Measurements from ENCODE around the gene MFSD6.
"Not testable (repeated sequence)": the region's sequence is repeated elsewhere in the genome, so short reads cannot be mapped to it uniquely, and the experiment has no call there.

MFSD6 gene

GRCh38 chr2:190468354-190468753, 60.2 kb downstream of the MFSD6 start:
- not testable (repeated sequence) for DNase-seq

- DNase-seq, result peak; percentile 99
Observed at GRCh38 chr2:190468814-190469569, 60.8 kb downstream of the MFSD6 start.

- peak; percentile 69 for DNase-seq
Observed at GRCh38 chr2:190469771-190470170, 61.6 kb downstream of the MFSD6 start.

- no peak for DNase-seq
Observed at GRCh38 chr2:190470256-190470826, 62.2 kb downstream of the MFSD6 start.

GRCh38 chr2:190477661-190478454, 69.7 kb downstream of the MFSD6 start:
- peak; percentile 81 for DNase-seq

DNA sequence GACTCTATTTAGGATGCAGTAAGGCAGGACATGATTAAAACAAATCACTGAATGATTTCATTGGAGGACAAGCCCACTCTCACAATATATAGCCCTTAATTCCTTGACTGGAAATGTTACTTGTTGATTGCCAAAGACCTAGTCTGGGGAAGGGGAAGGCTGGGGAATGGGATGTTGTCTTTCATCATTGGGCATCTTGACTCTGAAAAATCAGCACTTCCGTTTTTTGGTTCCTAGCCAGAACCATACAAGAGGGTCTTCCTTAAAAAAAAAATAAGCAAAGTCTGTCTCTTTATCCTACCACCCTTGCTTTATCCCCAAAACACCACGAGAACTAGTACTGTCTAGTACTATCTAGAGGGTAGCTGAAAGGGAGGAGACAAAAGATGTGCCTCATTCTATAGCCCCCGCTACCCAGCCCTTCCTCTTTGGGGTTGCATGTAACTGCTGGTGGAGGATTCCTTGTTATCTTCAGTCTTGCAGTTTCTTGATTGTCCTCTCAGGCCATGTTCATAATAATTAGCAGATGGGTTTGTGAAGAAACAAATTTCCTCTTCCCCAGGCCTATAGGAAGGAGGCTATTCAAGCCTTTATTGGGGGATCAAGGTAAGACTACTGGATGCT, 70.5 kb downstream of the MFSD6 start:
- no peak for DNase-seq

DNA sequence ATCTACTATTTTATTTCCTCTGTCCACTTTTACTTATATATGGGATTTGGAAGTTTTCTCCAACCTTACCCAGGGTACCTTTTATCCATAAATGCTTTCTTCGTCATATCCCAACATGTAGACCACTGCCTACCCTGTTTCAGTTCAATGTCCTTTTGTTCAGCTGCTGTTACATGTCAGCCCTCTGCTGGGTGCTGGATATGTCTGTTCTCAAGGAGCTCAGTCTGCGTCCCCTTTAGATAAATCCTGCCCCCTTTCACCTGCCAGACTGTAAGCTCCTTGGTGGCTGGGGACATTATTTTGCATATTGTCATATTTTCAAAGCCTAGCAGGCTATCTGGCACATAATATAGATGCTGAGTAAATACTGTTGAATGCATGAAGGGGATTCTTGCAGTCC, 73.2 kb downstream of the MFSD6 start:
- DNase-seq, result no peak

- no peak for DNase-seq
Observed at GRCh38 chr2:190482451-190482850, 74.3 kb downstream of the MFSD6 start.

DNA sequence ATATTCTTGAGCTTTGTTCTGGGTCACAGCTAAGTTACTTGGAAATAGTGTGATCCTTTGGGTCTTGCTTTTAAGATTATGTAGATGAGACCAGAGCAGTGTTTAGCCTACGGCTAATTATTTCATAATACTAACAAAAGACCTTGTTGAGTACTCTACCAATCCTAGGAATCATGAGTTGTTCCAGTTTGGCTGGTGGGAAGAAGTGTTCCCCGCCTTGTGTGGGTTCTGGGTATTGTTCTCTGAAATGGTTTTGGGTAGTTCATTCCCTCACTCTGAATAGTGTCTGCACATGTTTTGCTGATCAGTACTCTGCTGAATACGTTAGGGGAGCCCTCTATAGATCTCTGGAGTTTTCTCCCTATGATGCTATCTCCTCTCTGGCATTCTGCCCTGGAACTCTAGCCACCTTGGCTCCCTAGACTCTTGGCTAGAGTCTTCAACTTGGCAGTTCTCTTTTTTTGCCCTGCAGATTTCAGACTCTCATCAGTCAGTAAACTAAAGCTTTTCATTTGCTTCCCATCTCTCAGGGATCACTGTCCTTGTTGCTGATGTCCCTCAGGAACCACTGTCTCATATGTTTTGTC, 78.0 kb downstream of the MFSD6 start:
- DNase-seq, result peak; percentile 88

DNA sequence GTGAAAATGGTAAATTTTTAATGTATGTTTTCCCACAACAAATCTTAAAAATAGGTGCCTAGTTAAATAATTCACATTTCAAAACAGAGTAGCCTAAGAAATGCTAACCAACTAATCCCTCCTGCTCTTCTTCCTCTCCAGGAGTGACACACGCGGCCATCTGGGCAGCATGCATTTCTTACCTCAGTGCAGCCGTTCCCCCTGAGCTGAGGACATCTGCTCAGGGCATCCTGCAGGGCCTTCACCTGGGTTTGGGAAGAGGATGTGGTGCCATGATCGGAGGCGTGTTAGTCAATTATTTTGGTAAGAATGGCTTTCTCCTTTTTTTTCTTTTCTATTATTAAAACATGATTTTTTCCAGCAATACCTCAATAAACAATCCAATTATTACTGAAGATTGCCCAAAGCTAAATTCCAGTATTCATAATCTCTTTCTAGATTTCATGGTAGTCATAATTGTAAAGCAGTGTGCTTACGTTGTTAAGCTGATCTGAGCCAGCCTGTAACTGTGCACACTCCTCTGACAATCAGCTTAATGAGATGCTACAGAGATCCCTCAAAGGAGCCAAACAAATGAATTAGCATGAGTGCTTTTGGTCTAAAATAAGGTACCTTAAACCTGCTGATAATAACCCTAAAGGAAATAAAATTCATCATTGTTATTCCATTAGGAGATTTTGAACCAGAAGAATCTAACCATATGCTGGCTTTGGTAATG, 80.5 kb downstream of the MFSD6 start:
- DNase-seq, result no peak

- DNase-seq, result no peak
Observed at GRCh38 chr2:190489475-190489874, 81.3 kb downstream of the MFSD6 start.

DNA sequence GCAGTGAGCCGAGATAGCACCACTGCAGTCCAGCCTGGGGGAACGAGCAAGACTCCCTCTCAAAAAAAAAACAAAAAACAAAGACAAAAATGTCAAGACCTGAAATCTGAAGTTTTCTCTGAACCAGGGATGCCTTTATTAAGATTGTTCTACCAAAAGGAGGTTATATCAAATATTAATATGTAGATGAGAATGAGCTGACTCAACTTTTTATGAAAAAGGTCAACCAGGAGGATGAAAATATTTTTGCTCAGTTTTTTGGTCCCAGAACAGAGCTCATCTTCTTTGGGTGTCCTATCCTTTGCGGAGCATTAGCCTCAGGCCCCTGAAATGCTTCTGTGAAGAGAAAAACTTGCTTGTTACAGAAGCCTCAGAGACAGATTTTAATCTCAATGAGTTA, 82.3 kb downstream of the MFSD6 start:
- no peak for DNase-seq

GRCh38 chr2:190493095-190493494, 84.9 kb downstream of the MFSD6 start:
- no peak for DNase-seq

DNA sequence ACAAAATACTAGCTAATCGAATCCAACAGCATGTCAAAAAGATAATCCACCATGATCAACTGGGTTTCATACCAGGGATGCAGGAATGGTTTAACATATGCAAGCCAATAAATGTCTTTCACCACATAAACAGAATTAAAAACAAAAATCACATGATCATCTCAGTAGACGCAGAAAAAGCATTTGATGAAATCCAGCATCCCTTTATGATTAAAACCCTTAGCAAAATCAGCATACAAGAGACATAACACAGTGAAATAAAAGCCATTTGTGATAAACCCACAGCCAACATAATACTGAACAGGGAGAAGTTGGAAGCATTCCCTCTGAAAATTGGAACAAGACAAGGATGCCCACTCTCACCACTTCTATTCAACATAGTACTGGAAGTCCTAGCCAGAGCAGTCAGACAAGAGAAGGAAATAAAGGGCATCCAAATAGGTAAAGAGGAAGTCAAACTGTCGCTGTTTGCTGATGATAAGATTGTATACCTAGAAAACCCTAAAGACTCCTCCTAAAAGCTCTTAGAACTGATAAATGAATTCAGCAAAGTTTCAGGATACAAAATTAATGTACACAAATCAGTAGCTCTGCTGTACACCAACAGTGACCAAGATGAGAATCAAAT, 86.6 kb downstream of the MFSD6 start:
- not testable (repeated sequence) for DNase-seq

DNA sequence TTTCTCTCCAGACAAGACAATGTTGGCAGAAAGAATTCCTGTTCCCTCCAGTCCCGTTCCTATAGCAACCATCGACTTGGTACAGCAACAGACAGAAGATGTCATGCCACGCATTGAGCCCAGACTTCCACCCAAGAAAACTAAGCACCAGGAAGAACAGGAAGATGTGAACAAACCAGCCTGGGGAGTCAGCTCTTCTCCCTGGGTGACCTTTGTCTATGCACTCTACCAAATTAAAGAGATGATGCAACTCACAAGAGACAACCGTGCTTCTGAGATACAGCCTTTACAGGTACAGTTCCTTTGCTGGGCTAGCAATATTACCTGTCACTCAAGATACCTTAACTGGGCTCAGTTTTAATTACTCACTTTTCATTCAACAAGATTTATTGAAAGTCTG, 89.3 kb downstream of the MFSD6 start:
- no peak for DNase-seq

- no peak for DNase-seq
Observed at GRCh38 chr2:190499273-190499672, 91.1 kb downstream of the MFSD6 start.

DNA sequence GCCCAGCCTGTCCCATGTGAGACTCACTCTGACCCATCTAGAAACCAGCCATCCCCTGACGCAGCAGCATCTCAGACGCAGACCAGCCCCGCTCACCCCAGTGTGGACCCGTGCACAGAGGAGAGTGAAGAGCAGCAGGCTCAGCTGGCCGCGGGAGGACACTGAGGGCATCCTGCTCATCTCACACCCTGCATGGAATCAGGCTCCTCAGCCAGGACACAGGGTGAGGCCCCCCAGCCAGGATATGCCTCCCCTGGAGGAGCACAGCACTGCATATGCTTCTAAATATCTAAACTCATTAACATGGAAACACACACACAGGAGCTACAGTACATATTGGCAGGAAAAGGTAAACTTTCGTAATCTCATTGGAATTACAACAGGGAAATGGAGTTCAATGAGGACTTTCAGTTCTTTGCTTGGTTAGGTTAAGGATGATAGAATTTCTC, 91.9 kb downstream of the MFSD6 start:
- no peak for DNase-seq

GRCh38 chr2:190501231-190501630, 93.1 kb downstream of the MFSD6 start:
- DNase-seq, result no peak

DNA sequence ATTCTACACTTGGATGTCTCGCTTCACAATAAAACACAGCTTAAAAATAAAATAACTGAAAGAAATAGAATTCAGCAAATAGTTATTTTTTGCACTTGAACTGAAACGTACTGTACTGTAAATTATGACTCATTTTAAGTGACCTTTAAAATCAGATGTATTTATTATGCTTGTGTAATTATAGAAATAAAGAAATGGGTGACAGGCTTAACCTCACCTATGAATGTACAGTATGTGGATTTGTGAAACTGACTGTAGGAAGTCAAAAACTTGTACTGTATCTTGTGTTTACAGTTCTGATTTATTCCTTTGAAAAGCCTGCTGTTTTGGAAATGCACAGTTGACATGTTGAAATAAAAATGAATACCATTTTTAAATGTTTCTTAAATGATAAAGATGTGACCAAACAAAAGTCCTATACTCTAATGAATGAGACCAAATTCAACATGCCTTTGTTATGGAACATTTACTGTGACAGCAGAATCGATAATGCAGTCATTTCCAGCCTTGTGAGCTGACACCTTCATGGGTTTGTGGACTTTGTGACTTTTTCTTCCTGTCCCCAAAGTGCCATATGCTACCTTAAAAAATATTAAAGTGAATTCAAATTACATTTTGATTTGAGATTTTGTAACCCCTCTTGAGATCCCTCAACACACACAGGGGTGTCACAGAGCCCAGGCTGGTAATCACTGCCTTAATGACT, 93.7 kb downstream of the MFSD6 start:
- DNase-seq, result no peak

DNA sequence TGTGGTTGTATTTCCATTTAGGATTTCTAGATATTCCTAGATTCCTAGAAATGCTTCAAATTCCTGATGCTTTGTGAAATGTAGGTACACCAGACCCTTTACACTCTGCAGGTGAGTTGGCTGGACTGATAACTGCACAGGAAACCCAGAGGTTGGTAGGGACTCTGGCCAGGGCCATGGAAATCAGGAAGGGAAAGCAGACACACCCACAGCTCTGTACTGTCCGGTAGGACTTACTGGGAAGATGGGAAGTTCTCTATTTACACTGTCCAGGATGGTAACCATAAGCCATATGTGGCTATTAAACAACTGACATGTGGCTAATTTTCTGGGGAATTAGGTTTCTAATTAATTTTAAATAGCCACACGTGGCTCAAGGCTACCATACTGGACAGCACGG, 94.9 kb downstream of the MFSD6 start:
- DNase-seq, result no peak

DNA sequence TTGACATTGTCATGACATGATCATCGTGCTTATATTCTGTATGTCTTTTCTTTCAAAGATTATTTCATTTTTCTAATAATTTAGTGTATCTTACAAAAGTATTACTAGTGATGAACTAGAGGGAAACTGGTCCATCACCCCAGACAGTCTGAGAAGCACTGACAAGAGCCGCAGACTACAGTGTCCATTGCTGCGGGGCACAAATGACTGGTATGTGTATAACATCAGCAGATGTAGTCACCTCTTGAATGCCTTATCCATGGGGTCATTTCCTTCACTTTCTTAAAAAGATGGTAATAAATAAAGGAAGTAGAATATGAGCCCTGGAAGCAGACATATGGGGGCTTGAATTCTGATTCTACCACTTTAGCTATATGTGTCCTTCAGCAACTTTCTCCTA, 96.8 kb downstream of the MFSD6 start:
- no peak for DNase-seq

Data from NCI-H446 treated with DMSO at 0.1 percent for 48 hours (cell line).